ENCODE results near the gene FAF1. TPM values are rescaled to one million over a fixed set of nuclear protein-coding genes. Genes with fewer than 3 reads are reported as not detected.
"Not testable (repeated sequence)": the region's sequence is repeated elsewhere in the genome, so short reads cannot be mapped to it uniquely, and the experiment has no call there.

The FAF1 gene
- total RNA-seq, 4 donors from 2014 or later, result 32.3 to 51.4 (median 36.1) TPM

GRCh38 chr1:50878434-50878833 lies 81.6 kb downstream of the FAF1 start:
- TF ChIP-seq CTCF (IDR thresholded peaks at IDR 0.05), result no peak
- ATAC-seq (ENCODE audit: low FRiP score) (no peak), DNase-seq (ENCODE audit: low spot score) (no peak)

GRCh38 chr1:50877641-50878040 lies 82.4 kb downstream of the FAF1 start:
- no peak for TF ChIP-seq CTCF (IDR thresholded peaks at IDR 0.05)
- DNase-seq (ENCODE audit: low spot score) (no peak), ATAC-seq (ENCODE audit: low FRiP score) (no peak)

GRCh38 chr1:50873458-50874187 lies 86.4 kb downstream of the FAF1 start:
- TF ChIP-seq CTCF (IDR thresholded peaks at IDR 0.05), result no peak
- DNase-seq (ENCODE audit: low spot score) (no peak), ATAC-seq (ENCODE audit: low FRiP score) (no peak)

GRCh38 chr1:50864845-50865244 lies 95.2 kb downstream of the FAF1 start:
- not testable (repeated sequence) for DNase-seq (ENCODE audit: low spot score); ATAC-seq (ENCODE audit: low FRiP score)

GRCh38 chr1:50861772-50862171 lies 98.3 kb downstream of the FAF1 start:
- TF ChIP-seq CTCF (IDR thresholded peaks at IDR 0.05), result no peak
- DNase-seq (ENCODE audit: low spot score) (no peak), ATAC-seq (ENCODE audit: low FRiP score) (no peak)

- no peak for ATAC-seq (ENCODE audit: low FRiP score)
- no peak for TF ChIP-seq CTCF (IDR thresholded peaks at IDR 0.05)
- DNase-seq (ENCODE audit: low spot score), result no peak
Measured at GRCh38 chr1:50860702-50861101, 99.4 kb downstream of the FAF1 start.

- TF ChIP-seq CTCF (IDR thresholded peaks at IDR 0.05), result no peak
- DNase-seq (ENCODE audit: low spot score), result no peak
- ATAC-seq (ENCODE audit: low FRiP score), result no peak
Measured at GRCh38 chr1:50860256-50860655, 99.8 kb downstream of the FAF1 start.
